ENCODE results near the gene BACE1.

BACE1 gene

GRCh38 chr11:117303646-117304315, 12.3 kb downstream of the BACE1 start:
- H3K4me3 ChIP-seq (ENCODE audit: low read depth in 1 of 2, low read length in 2 of 2): no peak overlapping the region
- no peaks in the 10 kb centered on the region for H3K27me3 ChIP-seq (ENCODE audit: control insufficient read depth in 1 of 2, insufficient read depth in 2 of 2, low read length in 2 of 2)
- no peaks in the 10 kb centered on the region for H3K36me3 ChIP-seq (ENCODE audit: insufficient read depth, low read length)
- peaks cover 4% of the 10 kb centered on the region for H3K4me1 ChIP-seq (ENCODE audit: insufficient read depth, low read length)
- H3K9me3 ChIP-seq (ENCODE audit: low read length): no peaks in the 10 kb centered on the region
- H3K9ac ChIP-seq (ENCODE audit: low read length): no peak overlapping the region
- no peak overlapping the region for H3K27ac ChIP-seq (ENCODE audit: low read depth, low read length)

GRCh38 chr11:117303101-117303500, 13.0 kb downstream of the BACE1 start:
- no peak overlapping the region for H3K4me3 ChIP-seq (ENCODE audit: low read depth in 1 of 2, low read length in 2 of 2)
- no peak overlapping the region for H3K9ac ChIP-seq (ENCODE audit: low read length)
- no peaks in the 10 kb centered on the region for H3K36me3 ChIP-seq (ENCODE audit: insufficient read depth, low read length)
- no peaks in the 10 kb centered on the region for H3K9me3 ChIP-seq (ENCODE audit: low read length)
- H3K27me3 ChIP-seq (ENCODE audit: control insufficient read depth in 1 of 2, insufficient read depth in 2 of 2, low read length in 2 of 2): no peaks in the 10 kb centered on the region
- peaks cover 4% of the 10 kb centered on the region for H3K4me1 ChIP-seq (ENCODE audit: insufficient read depth, low read length)
- no peak overlapping the region for H3K27ac ChIP-seq (ENCODE audit: low read depth, low read length)

- Histone ChIP-seq H3K4me3 (ENCODE audit: low read depth in 1 of 2, low read length in 2 of 2) (no peak overlapping the region), H3K36me3 (ENCODE audit: insufficient read depth, low read length) (no peaks in the 10 kb centered on the region), H3K9ac (ENCODE audit: low read length) (no peak overlapping the region), H3K4me1 (ENCODE audit: insufficient read depth, low read length) (peaks cover 4% of the 10 kb centered on the region), H3K27me3 (ENCODE audit: control insufficient read depth in 1 of 2, insufficient read depth in 2 of 2, low read length in 2 of 2) (no peaks in the 10 kb centered on the region), H3K27ac (ENCODE audit: low read depth, low read length) (no peak overlapping the region), H3K9me3 (ENCODE audit: low read length) (no peaks in the 10 kb centered on the region)
Measured at GRCh38 chr11:117302228-117302627, 13.8 kb downstream of the BACE1 start.

DNA sequence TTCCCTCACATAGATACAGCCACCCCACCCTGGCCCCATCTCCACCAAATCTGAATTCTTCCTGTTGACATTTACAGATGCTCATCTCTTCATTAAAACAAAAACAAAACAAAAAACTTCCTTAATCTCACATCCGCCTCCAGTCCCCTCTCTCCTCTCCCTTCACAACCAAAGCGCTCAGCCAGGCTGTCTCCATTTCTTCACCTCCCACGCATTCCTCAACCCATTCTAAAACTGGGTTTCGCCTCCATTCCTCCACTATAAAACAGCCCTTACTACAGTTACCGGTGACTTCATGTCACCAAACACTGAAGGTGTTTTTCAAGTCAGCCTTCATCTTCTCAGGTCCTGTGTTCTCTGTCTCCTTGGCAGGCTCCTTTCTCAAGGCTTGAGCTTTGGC, 15.3 kb downstream of the BACE1 start:
- H3K9me3 ChIP-seq (ENCODE audit: low read length): no peaks in the 10 kb centered on the region
- no peak overlapping the region for H3K27ac ChIP-seq (ENCODE audit: low read depth, low read length)
- no peak overlapping the region for H3K4me3 ChIP-seq (ENCODE audit: low read depth in 1 of 2, low read length in 2 of 2)

GRCh38 chr11:117300283-117300663, 15.8 kb downstream of the BACE1 start:
- Histone ChIP-seq H3K27ac (ENCODE audit: low read depth, low read length) (no peak overlapping the region), H3K9ac (ENCODE audit: low read length) (no peak overlapping the region), H3K4me3 (ENCODE audit: low read depth in 1 of 2, low read length in 2 of 2) (peak overlapping the region in 1 of 2 donors; percentile 20)

More for the DNA sequence above, 15.3 kb downstream of the BACE1 start:
- Histone ChIP-seq H3K9ac (ENCODE audit: low read length) (no peak overlapping the region), H3K36me3 (ENCODE audit: insufficient read depth, low read length) (no peaks in the 10 kb centered on the region), H3K27me3 (ENCODE audit: control insufficient read depth in 1 of 2, insufficient read depth in 2 of 2, low read length in 2 of 2) (no peaks in the 10 kb centered on the region), H3K4me1 (ENCODE audit: insufficient read depth, low read length) (peaks cover 4% of the 10 kb centered on the region)

DNA sequence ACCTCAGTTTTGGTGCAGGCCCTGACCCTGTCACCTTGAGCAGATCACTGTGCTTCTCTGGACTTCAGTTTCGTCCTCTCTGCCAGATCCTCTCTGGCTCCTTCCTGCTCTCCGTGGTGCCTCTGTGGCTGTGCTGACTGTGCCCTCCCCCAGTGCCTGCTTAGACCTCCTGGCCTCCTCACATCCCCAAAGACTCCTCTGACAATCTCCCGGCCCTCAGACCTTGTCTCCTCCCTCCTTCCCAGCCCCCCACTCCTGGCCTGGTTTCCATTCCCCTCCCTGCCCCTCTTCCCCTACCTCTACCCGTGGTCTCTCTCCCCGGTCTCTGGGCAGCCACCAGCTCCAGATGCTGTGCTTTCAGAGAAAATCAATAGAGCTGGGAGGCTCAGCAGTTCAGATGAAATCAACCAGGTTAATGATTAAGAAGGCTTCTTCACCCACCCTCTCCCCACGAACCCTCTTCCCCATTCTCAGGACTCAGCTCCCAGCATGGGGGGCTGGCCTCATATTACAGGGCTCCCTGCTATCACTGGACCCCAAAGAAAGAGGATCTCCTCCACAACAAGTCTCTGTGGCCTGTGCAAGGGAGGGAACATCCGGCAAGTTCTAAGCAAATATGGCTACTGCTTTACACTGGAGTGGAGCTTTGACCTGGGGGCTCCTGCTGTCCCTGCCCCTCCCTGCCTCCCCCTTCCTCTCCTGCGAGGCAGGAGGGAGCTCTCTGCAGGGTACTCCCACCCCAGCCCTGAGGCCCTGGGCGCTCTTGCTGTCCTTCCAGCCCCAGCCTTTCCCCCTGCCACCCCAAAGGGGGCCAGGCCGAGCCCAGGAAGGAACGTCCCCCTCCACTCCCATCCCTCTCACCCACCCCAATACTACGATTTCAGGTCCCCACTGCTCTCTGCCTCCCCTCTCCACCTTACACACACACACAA, 16.4 kb downstream of the BACE1 start:
- no peaks in the 10 kb centered on the region for H3K36me3 ChIP-seq (ENCODE audit: insufficient read depth, low read length)
- no peak overlapping the region for H3K27ac ChIP-seq (ENCODE audit: low read depth, low read length)
- no peaks in the 10 kb centered on the region for H3K27me3 ChIP-seq (ENCODE audit: control insufficient read depth in 1 of 2, insufficient read depth in 2 of 2, low read length in 2 of 2)
- peaks cover 4% of the 10 kb centered on the region for H3K4me1 ChIP-seq (ENCODE audit: insufficient read depth, low read length)
- H3K9ac ChIP-seq (ENCODE audit: low read length): no peak overlapping the region
- H3K9me3 ChIP-seq (ENCODE audit: low read length): no peaks in the 10 kb centered on the region
- peak overlapping the region in 1 of 2 donors; percentile 20 for H3K4me3 ChIP-seq (ENCODE audit: low read depth in 1 of 2, low read length in 2 of 2)

More at GRCh38 chr11:117300283-117300663, 15.8 kb downstream of the BACE1 start:
- no peaks in the 10 kb centered on the region for H3K36me3 ChIP-seq (ENCODE audit: insufficient read depth, low read length)
- H3K27me3 ChIP-seq (ENCODE audit: control insufficient read depth in 1 of 2, insufficient read depth in 2 of 2, low read length in 2 of 2): no peaks in the 10 kb centered on the region
- peaks cover 4% of the 10 kb centered on the region for H3K4me1 ChIP-seq (ENCODE audit: insufficient read depth, low read length)
- H3K9me3 ChIP-seq (ENCODE audit: low read length): no peaks in the 10 kb centered on the region

GRCh38 chr11:117298195-117298594, 17.9 kb downstream of the BACE1 start:
- H3K4me3 ChIP-seq (ENCODE audit: low read depth in 1 of 2, low read length in 2 of 2): no peak overlapping the region
- no peak overlapping the region for H3K27ac ChIP-seq (ENCODE audit: low read depth, low read length)
- H3K4me1 ChIP-seq (ENCODE audit: insufficient read depth, low read length): peaks cover 4% of the 10 kb centered on the region
- peaks cover 4% of the 10 kb centered on the region for H3K36me3 ChIP-seq (ENCODE audit: insufficient read depth, low read length)
- H3K9ac ChIP-seq (ENCODE audit: low read length): no peak overlapping the region
- no peaks in the 10 kb centered on the region for H3K27me3 ChIP-seq (ENCODE audit: control insufficient read depth in 1 of 2, insufficient read depth in 2 of 2, low read length in 2 of 2)
- no peaks in the 10 kb centered on the region for H3K9me3 ChIP-seq (ENCODE audit: low read length)

- Histone ChIP-seq H3K27ac (ENCODE audit: low read depth, low read length) (no peak overlapping the region), H3K36me3 (ENCODE audit: insufficient read depth, low read length) (peaks cover 14% of the 10 kb centered on the region), H3K27me3 (ENCODE audit: control insufficient read depth in 1 of 2, insufficient read depth in 2 of 2, low read length in 2 of 2) (no peaks in the 10 kb centered on the region), H3K9ac (ENCODE audit: low read length) (no peak overlapping the region), H3K4me1 (ENCODE audit: insufficient read depth, low read length) (peaks cover 4% of the 10 kb centered on the region), H3K9me3 (ENCODE audit: low read length) (no peaks in the 10 kb centered on the region), H3K4me3 (ENCODE audit: low read depth in 1 of 2, low read length in 2 of 2) (no peak overlapping the region)
Measured at GRCh38 chr11:117296881-117297280, 19.2 kb downstream of the BACE1 start.

DNA sequence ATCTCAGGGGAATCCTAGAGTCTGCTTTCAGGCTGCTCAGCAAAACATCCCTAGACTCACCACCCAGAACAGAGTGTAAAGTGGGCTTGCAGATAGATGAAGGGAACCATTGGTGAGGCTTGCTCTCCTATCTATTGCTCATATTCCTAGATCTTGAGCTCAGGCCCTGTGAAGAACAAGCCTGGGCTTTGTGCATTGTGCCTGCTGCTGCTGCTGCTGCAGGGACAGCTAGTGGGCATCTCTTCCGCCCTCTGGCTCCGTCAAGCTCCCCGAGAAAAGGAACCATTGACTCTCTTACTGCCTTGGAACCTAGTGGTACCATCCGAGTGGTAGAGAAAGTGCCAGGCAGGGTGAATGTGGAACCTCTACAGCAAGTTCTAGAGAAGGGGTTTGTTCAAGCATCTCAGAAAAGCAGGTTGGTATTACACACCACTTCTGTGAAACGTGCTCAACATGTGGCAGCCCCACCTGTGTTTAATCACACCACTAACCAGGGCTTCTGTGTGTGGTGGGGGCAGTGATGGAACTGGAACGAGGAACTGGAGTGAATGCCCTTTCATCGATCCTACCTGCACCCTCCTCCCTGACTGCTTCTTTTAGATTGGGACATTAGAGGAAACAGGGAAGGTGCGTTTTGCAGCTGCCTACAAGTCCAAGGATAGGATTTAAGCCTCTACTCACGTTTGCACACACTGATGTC, 20.5 kb downstream of the BACE1 start:
- Histone ChIP-seq H3K36me3 (ENCODE audit: insufficient read depth, low read length) (peaks cover 25% of the 10 kb centered on the region), H3K4me3 (ENCODE audit: low read depth in 1 of 2, low read length in 2 of 2) (no peak overlapping the region), H3K27ac (ENCODE audit: low read depth, low read length) (no peak overlapping the region), H3K27me3 (ENCODE audit: control insufficient read depth in 1 of 2, insufficient read depth in 2 of 2, low read length in 2 of 2) (no peaks in the 10 kb centered on the region), H3K9me3 (ENCODE audit: low read length) (no peaks in the 10 kb centered on the region), H3K9ac (ENCODE audit: low read length) (no peak overlapping the region), H3K4me1 (ENCODE audit: insufficient read depth, low read length) (peaks cover 2% of the 10 kb centered on the region)

GRCh38 chr11:117292616-117293015, 23.4 kb downstream of the BACE1 start:
- no peak overlapping the region for H3K27ac ChIP-seq (ENCODE audit: low read depth, low read length)
- no peak overlapping the region for H3K9ac ChIP-seq (ENCODE audit: low read length)
- no peaks in the 10 kb centered on the region for H3K9me3 ChIP-seq (ENCODE audit: low read length)
- H3K4me3 ChIP-seq (ENCODE audit: low read depth in 1 of 2, low read length in 2 of 2): no peak overlapping the region
- H3K27me3 ChIP-seq (ENCODE audit: control insufficient read depth in 1 of 2, insufficient read depth in 2 of 2, low read length in 2 of 2): no peaks in the 10 kb centered on the region
- H3K36me3 ChIP-seq (ENCODE audit: insufficient read depth, low read length): peaks cover 52% of the 10 kb centered on the region
- H3K4me1 ChIP-seq (ENCODE audit: insufficient read depth, low read length): no peaks in the 10 kb centered on the region

DNA sequence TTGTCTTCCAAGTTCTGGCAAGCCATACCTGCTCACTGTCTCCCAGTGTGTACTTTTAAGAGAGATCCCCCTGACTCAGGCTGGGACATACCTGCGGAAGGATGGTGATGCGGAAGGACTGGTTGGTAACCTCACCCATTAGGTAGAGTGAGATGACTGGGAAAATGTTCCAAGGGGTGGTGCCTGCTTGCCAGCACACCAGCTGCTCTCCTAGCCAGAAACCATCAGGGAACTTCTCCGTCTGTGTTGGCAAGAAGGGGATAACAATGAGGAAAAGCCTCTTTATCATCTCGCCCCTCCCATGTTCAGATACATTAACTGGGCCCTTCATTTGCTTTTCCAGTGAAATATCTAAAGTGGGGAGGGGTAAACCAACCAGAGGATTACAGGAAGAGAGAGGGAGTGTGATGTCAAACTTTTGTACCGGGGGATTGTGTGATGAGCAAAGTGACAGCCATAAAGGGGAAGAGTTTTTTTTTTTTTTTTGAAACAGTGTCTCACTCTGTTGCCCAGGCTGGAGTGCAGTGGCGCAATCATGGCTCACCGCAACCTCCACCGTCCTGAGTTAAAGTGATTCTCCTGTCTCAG, 25.2 kb downstream of the BACE1 start, which contains the start of gene BACE1-AS:
BACE1-AS (plus strand) TSS at position 538 of the 588 bp plus-strand sequence.
- Histone ChIP-seq H3K27ac (ENCODE audit: low read depth, low read length) (no peak within 1 kb of the TSS), H3K27me3 (ENCODE audit: control insufficient read depth in 1 of 2, insufficient read depth in 2 of 2, low read length in 2 of 2) (no peaks in the 10 kb centered on the region), H3K36me3 (ENCODE audit: insufficient read depth, low read length) (peaks cover 58% of the 10 kb centered on the region), H3K9ac (ENCODE audit: low read length) (no peak within 1 kb of the TSS), H3K4me3 (ENCODE audit: low read depth in 1 of 2, low read length in 2 of 2) (no peak within 1 kb of the TSS), H3K9me3 (ENCODE audit: low read length) (no peaks in the 10 kb centered on the region), H3K4me1 (ENCODE audit: insufficient read depth, low read length) (no peaks in the 10 kb centered on the region)

Data from muscle layer of colon (tissue), 2 donors.